ENCODE results near the gene AP2B1. TPM values are rescaled to one million over a fixed set of nuclear protein-coding genes. Genes with fewer than 3 reads are reported as not detected.
"Not testable (repeated sequence)": the region's sequence is repeated elsewhere in the genome, so short reads cannot be mapped to it uniquely, and the experiment has no call there.

AP2B1 gene
- polyA plus RNA-seq, 1 donor from 2014 or later: 36.3 TPM

- no peak overlapping the region for H3K27ac Mint-ChIP-seq
- peaks cover 2% of the 10 kb centered on the region for H3K36me3 Mint-ChIP-seq
- H3K9me3 Mint-ChIP-seq: no peaks in the 10 kb centered on the region
- H3K4me3 Mint-ChIP-seq: no peak overlapping the region
- no peaks in the 10 kb centered on the region for H3K27me3 Mint-ChIP-seq
- peaks cover 0 to 5% (median 4%) of the 10 kb centered on the region in 3 donors for H3K4me1 Mint-ChIP-seq
These were observed 8.9 kb downstream of the AP2B1 start for GRCh38 chr17:35596072-35596471.

GRCh38 chr17:35596530-35597233 lies 9.6 kb downstream of the AP2B1 start:
- H3K4me3 Mint-ChIP-seq: peak overlapping the region in 1 of 4 donors; percentile 40
- H3K27me3 Mint-ChIP-seq: no peaks in the 10 kb centered on the region
- peaks cover 2% of the 10 kb centered on the region for H3K36me3 Mint-ChIP-seq
- no peak overlapping the region for H3K27ac Mint-ChIP-seq
- H3K9me3 Mint-ChIP-seq: no peaks in the 10 kb centered on the region
- H3K4me1 Mint-ChIP-seq: peaks cover 0 to 5% (median 4%) of the 10 kb centered on the region in 3 donors

- H3K36me3 Mint-ChIP-seq: peaks cover 2% of the 10 kb centered on the region
- no peak overlapping the region for H3K4me3 Mint-ChIP-seq
- no peak overlapping the region for H3K27ac Mint-ChIP-seq
- no peaks in the 10 kb centered on the region for H3K27me3 Mint-ChIP-seq
- no peaks in the 10 kb centered on the region for H3K9me3 Mint-ChIP-seq
- H3K4me1 Mint-ChIP-seq: peaks cover 0 to 4% (median 4%) of the 10 kb centered on the region in 3 donors
These were observed 10.5 kb downstream of the AP2B1 start for GRCh38 chr17:35597604-35598003.

GRCh38 chr17:35603674-35604073 lies 16.6 kb downstream of the AP2B1 start:
- H3K36me3 Mint-ChIP-seq: no peaks in the 10 kb centered on the region
- H3K27me3 Mint-ChIP-seq: no peaks in the 10 kb centered on the region
- H3K9me3 Mint-ChIP-seq: no peaks in the 10 kb centered on the region
- no peaks in the 10 kb centered on the region for H3K4me1 Mint-ChIP-seq
- H3K4me3 Mint-ChIP-seq: no peak overlapping the region
- no peak overlapping the region for H3K27ac Mint-ChIP-seq

- H3K36me3 Mint-ChIP-seq: no peaks in the 10 kb centered on the region
- no peak overlapping the region for H3K27ac Mint-ChIP-seq
- no peaks in the 10 kb centered on the region for H3K9me3 Mint-ChIP-seq
- no peaks in the 10 kb centered on the region for H3K27me3 Mint-ChIP-seq
- H3K4me1 Mint-ChIP-seq: no peaks in the 10 kb centered on the region
- H3K4me3 Mint-ChIP-seq: no peak overlapping the region
These were observed 18.6 kb downstream of the AP2B1 start for GRCh38 chr17:35605678-35606077.

GRCh38 chr17:35607239-35607847 lies 20.2 kb downstream of the AP2B1 start:
- H3K9me3 Mint-ChIP-seq: no peaks in the 10 kb centered on the region
- no peaks in the 10 kb centered on the region for H3K4me1 Mint-ChIP-seq
- H3K27me3 Mint-ChIP-seq: no peaks in the 10 kb centered on the region
- no peak overlapping the region for H3K27ac Mint-ChIP-seq
- H3K36me3 Mint-ChIP-seq: peaks cover 3% of the 10 kb centered on the region
- no peak overlapping the region for H3K4me3 Mint-ChIP-seq

GRCh38 chr17:35609831-35610230 lies 22.7 kb downstream of the AP2B1 start:
- Mint-ChIP-seq H3K4me3 (no peak overlapping the region), H3K4me1 (no peaks in the 10 kb centered on the region), H3K27ac (no peak overlapping the region), H3K36me3 (peaks cover 3% of the 10 kb centered on the region), H3K9me3 (no peaks in the 10 kb centered on the region), H3K27me3 (no peaks in the 10 kb centered on the region)

- not testable (repeated sequence) for H3K36me3 Mint-ChIP-seq, H3K4me3 Mint-ChIP-seq, H3K27ac Mint-ChIP-seq, H3K27me3 Mint-ChIP-seq, H3K9me3 Mint-ChIP-seq, H3K4me1 Mint-ChIP-seq
These were observed 23.6 kb downstream of the AP2B1 start for GRCh38 chr17:35610746-35611145.

- Mint-ChIP-seq H3K36me3 (peaks cover 4% of the 10 kb centered on the region), H3K9me3 (no peaks in the 10 kb centered on the region), H3K4me3 (no peak overlapping the region), H3K4me1 (peaks cover 0 to 5% (median 3%) of the 10 kb centered on the region in 3 donors), H3K27me3 (no peaks in the 10 kb centered on the region), H3K27ac (no peak overlapping the region)
These were observed 25.9 kb downstream of the AP2B1 start for GRCh38 chr17:35612924-35613521.

- Mint-ChIP-seq H3K4me3 (no peak overlapping the region), H3K9me3 (no peaks in the 10 kb centered on the region), H3K4me1 (peaks cover 4 to 11% (median 9%) of the 10 kb centered on the region in 3 donors), H3K27me3 (no peaks in the 10 kb centered on the region), H3K36me3 (peaks cover 4% of the 10 kb centered on the region), H3K27ac (no peak overlapping the region)
These were observed 27.7 kb downstream of the AP2B1 start for GRCh38 chr17:35614810-35615209.

- Mint-ChIP-seq H3K4me3 (no peak overlapping the region), H3K9me3 (no peaks in the 10 kb centered on the region), H3K4me1 (peaks cover 4 to 11% (median 9%) of the 10 kb centered on the region in 3 donors), H3K27ac (no peak overlapping the region), H3K36me3 (peaks cover 4% of the 10 kb centered on the region), H3K27me3 (no peaks in the 10 kb centered on the region)
These were observed 29.4 kb downstream of the AP2B1 start for GRCh38 chr17:35616536-35616935.

- no peaks in the 10 kb centered on the region for H3K27me3 Mint-ChIP-seq
- H3K4me3 Mint-ChIP-seq: no peak overlapping the region
- peaks cover 4 to 11% (median 9%) of the 10 kb centered on the region in 3 donors for H3K4me1 Mint-ChIP-seq
- no peak overlapping the region for H3K27ac Mint-ChIP-seq
- H3K9me3 Mint-ChIP-seq: no peaks in the 10 kb centered on the region
- H3K36me3 Mint-ChIP-seq: peaks cover 1% of the 10 kb centered on the region
These were observed 30.4 kb downstream of the AP2B1 start for GRCh38 chr17:35617505-35617904.

GRCh38 chr17:35618628-35619027 lies 31.5 kb downstream of the AP2B1 start:
- H3K4me1 Mint-ChIP-seq: peaks cover 4 to 11% (median 9%) of the 10 kb centered on the region in 3 donors
- no peak overlapping the region for H3K4me3 Mint-ChIP-seq
- peaks cover 2% of the 10 kb centered on the region for H3K36me3 Mint-ChIP-seq
- no peak overlapping the region for H3K27ac Mint-ChIP-seq
- no peaks in the 10 kb centered on the region for H3K9me3 Mint-ChIP-seq
- no peaks in the 10 kb centered on the region for H3K27me3 Mint-ChIP-seq

GRCh38 chr17:35621768-35622167 lies 34.6 kb downstream of the AP2B1 start:
- Mint-ChIP-seq H3K4me3 (no peak overlapping the region), H3K27ac (no peak overlapping the region), H3K27me3 (no peaks in the 10 kb centered on the region), H3K4me1 (peaks cover 6 to 9% (median 9%) of the 10 kb centered on the region in 3 donors), H3K36me3 (peaks cover 7% of the 10 kb centered on the region), H3K9me3 (no peaks in the 10 kb centered on the region)

- H3K27ac Mint-ChIP-seq: no peak overlapping the region
- H3K27me3 Mint-ChIP-seq: no peaks in the 10 kb centered on the region
- H3K9me3 Mint-ChIP-seq: no peaks in the 10 kb centered on the region
- H3K4me1 Mint-ChIP-seq: peaks cover 2 to 6% (median 3%) of the 10 kb centered on the region in 3 donors
- no peak overlapping the region for H3K4me3 Mint-ChIP-seq
- peaks cover 10% of the 10 kb centered on the region for H3K36me3 Mint-ChIP-seq
These were observed 40.3 kb downstream of the AP2B1 start for GRCh38 chr17:35627417-35627816.

Measured in IgD-negative memory B cell (primary cell).